ENCODE results near the gene BHLHE23. TPM values are rescaled to one million over a fixed set of nuclear protein-coding genes. Genes with fewer than 3 reads are reported as not detected.
A peak's percentile ranks its signal among the peaks of the same experiment; 100 is the strongest.

Gene BHLHE23
- total RNA-seq, 1 donor from 2014 or later: not detected

DNA sequence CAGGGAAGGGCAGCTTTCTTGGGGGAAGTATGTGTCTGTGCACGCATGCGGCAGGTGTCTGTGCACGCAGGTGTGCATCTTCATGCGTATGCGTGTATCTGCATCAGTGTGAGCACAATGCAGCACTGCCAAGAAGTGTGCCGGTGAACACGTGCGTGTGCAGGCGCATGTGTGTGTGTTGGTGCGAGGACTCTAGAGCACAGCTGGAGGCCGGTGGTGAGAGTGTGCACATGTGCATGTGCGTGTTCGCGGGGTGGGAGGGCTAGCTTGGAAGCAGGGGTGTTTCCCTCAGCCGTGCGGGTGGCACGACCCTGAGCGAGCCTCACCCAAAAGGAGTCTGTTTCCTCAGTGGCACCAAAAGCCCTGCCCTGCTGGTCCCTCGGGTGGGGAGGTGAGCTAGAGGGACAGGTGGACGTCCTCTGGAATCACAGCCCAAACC lies 46.7 kb downstream of the BHLHE23 start:
- no peaks in the 10 kb centered on the region for H3K79me2 ChIP-seq (ENCODE audit: low read depth)
- no peak overlapping the region for H3K9ac ChIP-seq
- no peaks in the 10 kb centered on the region for H3F3A ChIP-seq (ENCODE audit: low read depth)
- no peaks in the 10 kb centered on the region for H3K9me3 Mint-ChIP-seq
- H3K36me3 Mint-ChIP-seq: no peaks in the 10 kb centered on the region
- peak overlapping the region; percentile 55 for H3K4me3 Mint-ChIP-seq
- no peak overlapping the region for H2AFZ ChIP-seq (replicated peaks)
- H3K4me1 ChIP-seq: no peaks in the 10 kb centered on the region
- H3K4me2 ChIP-seq: no peak overlapping the region
- no peak for TF ChIP-seq EZH2 (IDR thresholded peaks at IDR 0.05)
- TF ChIP-seq, protein P1, sequence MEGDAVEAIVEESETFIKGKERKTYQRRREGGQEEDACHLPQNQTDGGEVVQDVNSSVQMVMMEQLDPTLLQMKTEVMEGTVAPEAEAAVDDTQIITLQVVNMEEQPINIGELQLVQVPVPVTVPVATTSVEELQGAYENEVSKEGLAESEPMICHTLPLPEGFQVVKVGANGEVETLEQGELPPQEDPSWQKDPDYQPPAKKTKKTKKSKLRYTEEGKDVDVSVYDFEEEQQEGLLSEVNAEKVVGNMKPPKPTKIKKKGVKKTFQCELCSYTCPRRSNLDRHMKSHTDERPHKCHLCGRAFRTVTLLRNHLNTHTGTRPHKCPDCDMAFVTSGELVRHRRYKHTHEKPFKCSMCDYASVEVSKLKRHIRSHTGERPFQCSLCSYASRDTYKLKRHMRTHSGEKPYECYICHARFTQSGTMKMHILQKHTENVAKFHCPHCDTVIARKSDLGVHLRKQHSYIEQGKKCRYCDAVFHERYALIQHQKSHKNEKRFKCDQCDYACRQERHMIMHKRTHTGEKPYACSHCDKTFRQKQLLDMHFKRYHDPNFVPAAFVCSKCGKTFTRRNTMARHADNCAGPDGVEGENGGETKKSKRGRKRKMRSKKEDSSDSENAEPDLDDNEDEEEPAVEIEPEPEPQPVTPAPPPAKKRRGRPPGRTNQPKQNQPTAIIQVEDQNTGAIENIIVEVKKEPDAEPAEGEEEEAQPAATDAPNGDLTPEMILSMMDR (IDR thresholded peaks at IDR 0.05): no peak
- TF ChIP-seq EZH2phosphoT487 (IDR thresholded peaks at IDR 0.05): no peak
- no peaks in the 10 kb centered on the region for H4K20me1 ChIP-seq (ENCODE audit: low read depth)
- no peak overlapping the region for H3K4me3 ChIP-seq
- no peak overlapping the region for H3K27ac ChIP-seq
- H3K27me3 Mint-ChIP-seq (ENCODE audit: insufficient read depth, low read depth): peaks cover 6% of the 10 kb centered on the region
- no peaks in the 10 kb centered on the region for H3K9me3 ChIP-seq (ENCODE audit: low read depth)
- no peak for DNase-seq (ENCODE audit: low spot score)
- no peaks in the 10 kb centered on the region for H3K36me3 ChIP-seq
- peaks cover 8% of the 10 kb centered on the region for H3K4me1 Mint-ChIP-seq
- H3K27ac Mint-ChIP-seq: peak overlapping the region; percentile 81
- no peaks in the 10 kb centered on the region for H3K27me3 ChIP-seq

- Histone ChIP-seq H3K27ac (no peak overlapping the region), H3K4me2 (no peak overlapping the region), H3K4me3 (no peak overlapping the region), H3K9ac (no peak overlapping the region), H3K27me3 (no peaks in the 10 kb centered on the region), H4K20me1 (ENCODE audit: low read depth) (no peaks in the 10 kb centered on the region), H3K4me1 (peaks cover 3% of the 10 kb centered on the region), H3F3A (ENCODE audit: low read depth) (peaks cover 7% of the 10 kb centered on the region), H3K36me3 (no peaks in the 10 kb centered on the region), H3K79me2 (ENCODE audit: low read depth) (no peaks in the 10 kb centered on the region), H3K9me3 (ENCODE audit: low read depth) (no peaks in the 10 kb centered on the region), H2AFZ (replicated peaks) (no peak overlapping the region)
- Mint-ChIP-seq H3K27me3 (ENCODE audit: insufficient read depth, low read depth) (peaks cover 6% of the 10 kb centered on the region), H3K27ac (peak overlapping the region; percentile 81), H3K36me3 (no peaks in the 10 kb centered on the region), H3K4me1 (peaks cover 11% of the 10 kb centered on the region), H3K4me3 (peak overlapping the region; percentile 55), H3K9me3 (no peaks in the 10 kb centered on the region)
- no peak for DNase-seq (ENCODE audit: low spot score)
- no peak for TF ChIP-seq EZH2 (IDR thresholded peaks at IDR 0.05)
- TF ChIP-seq EZH2phosphoT487 (IDR thresholded peaks at IDR 0.05): no peak
- TF ChIP-seq, protein P1 (IDR thresholded peaks at IDR 0.05): no peak
These were observed 47.4 kb downstream of the BHLHE23 start for GRCh38 chr20:62959101-62959971.

- H3K36me3 Mint-ChIP-seq: no peaks in the 10 kb centered on the region
- Histone ChIP-seq H3F3A (ENCODE audit: low read depth) (peaks cover 15% of the 10 kb centered on the region), H3K9me3 (ENCODE audit: low read depth) (no peaks in the 10 kb centered on the region), H3K36me3 (no peaks in the 10 kb centered on the region), H3K9ac (no peak overlapping the region), H2AFZ (replicated peaks) (no peak overlapping the region), H3K27ac (no peak overlapping the region), H3K79me2 (ENCODE audit: low read depth) (no peaks in the 10 kb centered on the region), H4K20me1 (ENCODE audit: low read depth) (no peaks in the 10 kb centered on the region), H3K27me3 (no peaks in the 10 kb centered on the region), H3K4me2 (no peak overlapping the region), H3K4me3 (no peak overlapping the region), H3K4me1 (peaks cover 11% of the 10 kb centered on the region)
- H3K4me1 Mint-ChIP-seq: peaks cover 19% of the 10 kb centered on the region
- H3K27me3 Mint-ChIP-seq (ENCODE audit: insufficient read depth, low read depth): peaks cover 6% of the 10 kb centered on the region
- no peak overlapping the region for H3K27ac Mint-ChIP-seq
- no peaks in the 10 kb centered on the region for H3K9me3 Mint-ChIP-seq
- TF ChIP-seq EZH2 (IDR thresholded peaks at IDR 0.05) (no peak), EZH2phosphoT487 (IDR thresholded peaks at IDR 0.05) (no peak)
- TF ChIP-seq, protein P1 (IDR thresholded peaks at IDR 0.05): no peak
- DNase-seq (ENCODE audit: low spot score): no peak
- H3K4me3 Mint-ChIP-seq: no peak overlapping the region
These were observed 48.2 kb downstream of the BHLHE23 start for GRCh38 chr20:62958388-62959100.
